HTR-8/SVneo (cell line): Measurements from ENCODE around the gene SERPINA1.

Source experiments
- DNase-seq: peaks from one replicate; pipeline ENCODE4 v3.0.0; 2011; ENCODE audit warnings: low spot score, mixed read lengths; ENCODE audit not compliant: insufficient read length
- FAIRE-seq: peaks from 2 replicates; lab custom pipeline; 2011; peaks lifted over from hg19 to GRCh38; lab: Jason Lieb, UNC

SERPINA1 gene

DNA sequence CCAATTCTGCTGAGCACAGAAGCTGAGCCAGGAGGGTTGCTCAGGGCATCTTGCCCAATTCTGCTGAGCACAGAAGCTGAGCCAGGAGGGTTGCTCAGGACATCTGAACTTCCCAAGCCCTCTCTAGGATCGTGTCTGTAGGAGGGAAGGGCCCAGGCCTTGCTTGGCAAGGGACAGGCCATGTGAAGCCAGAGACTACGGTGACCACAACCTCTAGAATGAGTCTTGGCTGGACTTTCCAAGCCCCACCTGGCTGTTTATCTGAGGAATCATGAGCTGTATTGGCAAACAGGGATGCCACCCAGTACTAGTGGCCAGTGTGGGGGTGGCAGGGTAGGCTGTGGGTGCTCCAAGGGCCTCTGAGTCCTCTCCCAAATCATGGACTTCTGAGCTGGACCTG lies 57.5 kb downstream of the SERPINA1 start:
- FAIRE-seq (no peak), DNase-seq (no peak)

DNA sequence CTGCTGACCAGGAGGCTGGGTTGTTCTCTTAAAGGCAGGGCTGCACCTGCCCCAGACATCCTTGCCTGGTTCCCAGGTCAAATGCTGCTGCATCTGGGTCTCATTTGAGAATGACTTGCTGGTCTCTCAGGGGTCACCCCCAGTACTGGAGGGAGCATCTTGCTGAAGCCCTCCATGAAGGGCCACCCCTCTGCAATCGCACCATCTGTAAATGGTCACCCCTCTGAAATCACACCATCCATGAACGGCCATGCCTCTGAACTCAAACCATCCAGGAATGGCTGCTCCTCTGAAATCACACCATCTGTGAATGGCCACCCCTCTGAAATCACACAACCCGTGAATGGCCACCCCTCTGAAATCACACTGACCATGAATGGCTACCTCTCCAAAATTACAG lies 58.0 kb downstream of the SERPINA1 start:
- DNase-seq = no peak
- FAIRE-seq = no peak

DNA sequence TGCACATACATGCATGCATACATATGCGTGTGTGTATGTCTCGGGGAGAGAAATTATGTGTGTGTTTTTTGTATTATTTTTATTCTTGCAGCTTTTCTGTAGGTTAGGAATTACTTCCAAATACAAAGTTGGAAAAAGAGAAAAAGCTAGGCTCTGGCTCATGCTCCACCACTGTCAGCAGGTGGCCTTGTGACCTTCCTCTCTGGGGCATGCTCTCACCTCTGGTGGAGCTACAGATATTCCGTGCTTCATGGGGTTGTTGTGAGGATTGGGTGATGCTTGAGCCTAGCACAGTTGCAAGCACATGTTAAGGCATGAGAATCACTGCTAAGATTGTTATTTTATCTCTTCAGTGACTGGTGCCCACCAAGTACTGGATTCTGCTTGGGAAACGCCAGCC lies 58.5 kb downstream of the SERPINA1 start:
- DNase-seq (no peak), FAIRE-seq (no peak)

DNA sequence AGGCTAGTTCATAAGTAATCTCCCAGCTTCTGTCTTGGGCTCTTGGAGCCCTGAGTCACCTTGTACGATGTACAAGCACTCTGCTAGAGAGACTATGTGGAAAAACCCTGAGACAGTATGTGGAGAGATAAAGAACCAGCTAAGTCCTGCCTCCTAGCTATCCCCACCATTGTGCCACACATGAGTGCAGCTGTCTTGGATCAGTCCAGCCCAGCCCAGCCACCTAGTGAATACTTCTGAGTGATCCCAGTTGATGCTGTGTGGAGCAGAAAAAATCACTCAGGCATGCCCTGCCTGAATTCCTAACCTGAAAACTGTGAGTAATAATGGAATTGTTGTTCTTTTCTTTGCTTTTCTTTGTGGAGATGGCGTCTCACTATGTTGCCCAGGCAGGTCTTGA lies 60.2 kb downstream of the SERPINA1 start:
- no peak for DNase-seq
- FAIRE-seq = no peak
